Measurements from ENCODE around the gene OBSCN. TPM values are rescaled to one million over a fixed set of nuclear protein-coding genes. Genes with fewer than 3 reads are reported as not detected.

OBSCN gene
- total RNA-seq, 1 donor from 2014 or later = 16.9 TPM

GRCh38 chr1:228346731-228347130 lies 138.9 kb downstream of the OBSCN start:
- Mint-ChIP-seq H3K9me3 (ENCODE audit: unreplicated experiment) (no peaks in the 10 kb centered on the region), H3K27me3 (ENCODE audit: unreplicated experiment) (peaks cover 9% of the 10 kb centered on the region)

GRCh38 chr1:228347181-228347580 lies 139.3 kb downstream of the OBSCN start:
- no peaks in the 10 kb centered on the region for H3K9me3 Mint-ChIP-seq (ENCODE audit: unreplicated experiment)
- peaks cover 19% of the 10 kb centered on the region for H3K36me3 Mint-ChIP-seq (ENCODE audit: low read depth, unreplicated experiment)
- no peak for TF ChIP-seq CTCF (IDR thresholded peaks at IDR 0.05; ENCODE audit: unreplicated experiment)
- H3K27ac Mint-ChIP-seq (ENCODE audit: unreplicated experiment) = no peak overlapping the region
- no peak for DNase-seq (ENCODE audit: low spot score)
- peaks cover 8% of the 10 kb centered on the region for H3K27me3 Mint-ChIP-seq (ENCODE audit: unreplicated experiment)
- H3K4me1 Mint-ChIP-seq (ENCODE audit: unreplicated experiment) = no peaks in the 10 kb centered on the region
- no peak overlapping the region for H3K4me3 Mint-ChIP-seq (ENCODE audit: unreplicated experiment)

More at GRCh38 chr1:228346731-228347130, 138.9 kb downstream of the OBSCN start:
- Mint-ChIP-seq H3K36me3 (ENCODE audit: low read depth, unreplicated experiment) (peaks cover 18% of the 10 kb centered on the region), H3K4me1 (ENCODE audit: unreplicated experiment) (no peaks in the 10 kb centered on the region), H3K27ac (ENCODE audit: unreplicated experiment) (no peak overlapping the region), H3K4me3 (ENCODE audit: unreplicated experiment) (no peak overlapping the region)
- DNase-seq (ENCODE audit: low spot score) = no peak
- no peak for TF ChIP-seq CTCF (IDR thresholded peaks at IDR 0.05; ENCODE audit: unreplicated experiment)

GRCh38 chr1:228348708-228349467 lies 141.0 kb downstream of the OBSCN start:
- H3K36me3 Mint-ChIP-seq (ENCODE audit: low read depth, unreplicated experiment) = peaks cover 14% of the 10 kb centered on the region
- H3K4me1 Mint-ChIP-seq (ENCODE audit: unreplicated experiment) = no peaks in the 10 kb centered on the region
- H3K4me3 Mint-ChIP-seq (ENCODE audit: unreplicated experiment) = no peak overlapping the region
- TF ChIP-seq CTCF (IDR thresholded peaks at IDR 0.05; ENCODE audit: unreplicated experiment) = no peak
- peaks cover 7% of the 10 kb centered on the region for H3K27me3 Mint-ChIP-seq (ENCODE audit: unreplicated experiment)
- DNase-seq (ENCODE audit: low spot score) = no peak
- no peaks in the 10 kb centered on the region for H3K9me3 Mint-ChIP-seq (ENCODE audit: unreplicated experiment)
- no peak overlapping the region for H3K27ac Mint-ChIP-seq (ENCODE audit: unreplicated experiment)

GRCh38 chr1:228349701-228350171 lies 141.9 kb downstream of the OBSCN start:
- Mint-ChIP-seq H3K4me3 (ENCODE audit: unreplicated experiment) (no peak overlapping the region), H3K4me1 (ENCODE audit: unreplicated experiment) (no peaks in the 10 kb centered on the region), H3K27me3 (ENCODE audit: unreplicated experiment) (peaks cover 7% of the 10 kb centered on the region), H3K27ac (ENCODE audit: unreplicated experiment) (no peak overlapping the region), H3K36me3 (ENCODE audit: low read depth, unreplicated experiment) (peaks cover 14% of the 10 kb centered on the region), H3K9me3 (ENCODE audit: unreplicated experiment) (no peaks in the 10 kb centered on the region)
- DNase-seq (ENCODE audit: low spot score) = no peak
- no peak for TF ChIP-seq CTCF (IDR thresholded peaks at IDR 0.05; ENCODE audit: unreplicated experiment)

- Mint-ChIP-seq H3K4me3 (ENCODE audit: unreplicated experiment) (no peak overlapping the region), H3K4me1 (ENCODE audit: unreplicated experiment) (no peaks in the 10 kb centered on the region), H3K27ac (ENCODE audit: unreplicated experiment) (no peak overlapping the region), H3K36me3 (ENCODE audit: low read depth, unreplicated experiment) (peaks cover 14% of the 10 kb centered on the region), H3K9me3 (ENCODE audit: unreplicated experiment) (no peaks in the 10 kb centered on the region), H3K27me3 (ENCODE audit: unreplicated experiment) (peaks cover 7% of the 10 kb centered on the region)
- TF ChIP-seq CTCF (IDR thresholded peaks at IDR 0.05; ENCODE audit: unreplicated experiment) = no peak
- no peak for DNase-seq (ENCODE audit: low spot score)
Observed at GRCh38 chr1:228350179-228350742, 142.4 kb downstream of the OBSCN start.
